NCI-H1694 treated with DMSO at 0.1 percent for 48 hours (cell line): ENCODE measurements around the gene BLTP3B.
"Not testable (repeated sequence)": the region's sequence is repeated elsewhere in the genome, so short reads cannot be mapped to it uniquely, and the experiment has no call there.

Source experiments
- DNase-seq: peaks from one replicate; lab custom pipeline; 2025; lab: John Stamatoyannopoulos, UW

The BLTP3B gene, protein sequence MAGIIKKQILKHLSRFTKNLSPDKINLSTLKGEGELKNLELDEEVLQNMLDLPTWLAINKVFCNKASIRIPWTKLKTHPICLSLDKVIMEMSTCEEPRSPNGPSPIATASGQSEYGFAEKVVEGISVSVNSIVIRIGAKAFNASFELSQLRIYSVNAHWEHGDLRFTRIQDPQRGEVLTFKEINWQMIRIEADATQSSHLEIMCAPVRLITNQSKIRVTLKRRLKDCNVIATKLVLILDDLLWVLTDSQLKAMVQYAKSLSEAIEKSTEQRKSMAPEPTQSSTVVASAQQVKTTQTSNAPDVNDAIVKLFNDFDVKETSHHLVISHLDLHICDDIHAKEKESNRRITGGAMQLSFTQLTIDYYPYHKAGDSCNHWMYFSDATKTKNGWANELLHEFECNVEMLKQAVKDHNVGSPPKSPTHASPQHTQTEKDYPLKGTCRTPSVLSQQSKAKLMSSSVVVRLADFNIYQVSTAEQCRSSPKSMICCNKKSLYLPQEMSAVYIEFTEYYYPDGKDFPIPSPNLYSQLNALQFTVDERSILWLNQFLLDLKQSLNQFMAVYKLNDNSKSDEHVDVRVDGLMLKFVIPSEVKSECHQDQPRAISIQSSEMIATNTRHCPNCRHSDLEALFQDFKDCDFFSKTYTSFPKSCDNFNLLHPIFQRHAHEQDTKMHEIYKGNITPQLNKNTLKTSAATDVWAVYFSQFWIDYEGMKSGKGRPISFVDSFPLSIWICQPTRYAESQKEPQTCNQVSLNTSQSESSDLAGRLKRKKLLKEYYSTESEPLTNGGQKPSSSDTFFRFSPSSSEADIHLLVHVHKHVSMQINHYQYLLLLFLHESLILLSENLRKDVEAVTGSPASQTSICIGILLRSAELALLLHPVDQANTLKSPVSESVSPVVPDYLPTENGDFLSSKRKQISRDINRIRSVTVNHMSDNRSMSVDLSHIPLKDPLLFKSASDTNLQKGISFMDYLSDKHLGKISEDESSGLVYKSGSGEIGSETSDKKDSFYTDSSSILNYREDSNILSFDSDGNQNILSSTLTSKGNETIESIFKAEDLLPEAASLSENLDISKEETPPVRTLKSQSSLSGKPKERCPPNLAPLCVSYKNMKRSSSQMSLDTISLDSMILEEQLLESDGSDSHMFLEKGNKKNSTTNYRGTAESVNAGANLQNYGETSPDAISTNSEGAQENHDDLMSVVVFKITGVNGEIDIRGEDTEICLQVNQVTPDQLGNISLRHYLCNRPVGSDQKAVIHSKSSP (N-terminal part only)

DNA sequence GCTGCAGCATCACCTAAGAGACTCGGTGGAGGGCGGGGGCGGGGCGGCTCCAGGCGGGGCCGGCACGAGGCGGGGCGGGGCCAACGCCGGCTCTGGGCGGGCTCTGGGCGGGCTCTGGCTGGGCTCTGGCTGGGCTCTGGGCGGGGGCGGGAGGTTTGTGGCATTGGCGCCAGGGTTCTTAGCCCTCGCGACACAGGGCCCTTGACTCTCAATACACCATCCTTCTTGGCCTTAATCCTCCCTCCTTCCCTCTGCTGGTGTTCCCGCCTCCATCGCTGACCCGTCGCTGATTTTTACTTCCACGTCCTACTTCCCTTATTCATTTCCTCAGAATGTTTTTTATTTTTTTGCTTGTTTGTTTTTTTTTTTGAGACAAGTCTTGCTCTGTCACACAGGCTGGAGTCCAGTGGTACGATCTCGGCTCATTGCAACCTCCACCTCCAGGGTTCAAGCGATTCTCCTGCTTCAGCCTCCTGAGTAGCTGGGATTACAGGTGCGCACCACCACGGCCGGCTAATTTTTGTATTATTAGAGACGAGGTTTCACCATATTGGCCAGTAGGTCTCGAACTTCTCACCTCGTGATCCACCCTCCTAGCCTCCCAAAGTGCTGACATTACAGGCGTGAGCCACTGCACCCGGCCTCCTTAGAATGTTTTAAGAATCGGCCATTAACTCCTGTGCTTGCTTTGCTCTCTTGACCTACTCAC is at the start of gene BLTP3B:
Gene BLTP3B (minus strand): TSS at position 24 of the 709 bp plus-strand sequence. CDS start 239 bp downstream, outside the sequence.
- peak; percentile 51 for DNase-seq

DNA sequence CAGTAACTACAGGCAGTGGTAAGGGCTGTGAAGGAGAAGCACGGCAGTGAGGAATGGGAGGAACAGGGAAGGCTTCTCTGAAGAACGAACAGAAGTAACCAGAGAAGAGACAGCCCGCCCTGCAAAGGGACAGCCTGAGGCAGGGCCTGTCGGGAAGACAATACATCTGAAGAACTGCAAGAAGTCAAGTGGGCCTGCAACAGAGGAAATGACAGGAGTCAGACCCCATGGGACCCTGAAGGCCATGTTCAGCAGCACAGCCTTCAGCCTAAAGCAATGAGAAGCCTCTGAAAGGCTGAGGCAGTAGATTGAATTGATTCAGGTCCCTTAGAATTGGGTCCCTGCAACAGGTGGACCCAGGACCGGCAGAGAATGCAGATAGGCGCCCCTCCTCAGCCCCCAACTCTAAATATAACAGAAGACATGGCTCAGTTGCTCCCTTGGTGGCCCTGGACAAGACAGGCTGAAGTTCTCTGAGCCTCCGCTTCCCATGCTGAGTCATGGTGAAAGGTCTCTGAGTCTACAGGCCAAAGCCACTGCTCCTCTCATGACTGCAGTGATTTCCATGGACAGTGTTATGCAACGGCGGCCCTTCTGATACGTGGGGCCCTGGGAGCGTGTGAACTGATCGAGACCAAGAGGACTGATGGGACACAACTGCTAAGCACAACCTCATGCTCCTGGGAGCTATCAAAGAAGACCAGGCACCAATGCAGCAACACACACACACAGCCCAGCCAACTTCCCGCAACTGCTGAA is 47.1 kb upstream of the BLTP3B start:
- DNase-seq = no peak

DNA sequence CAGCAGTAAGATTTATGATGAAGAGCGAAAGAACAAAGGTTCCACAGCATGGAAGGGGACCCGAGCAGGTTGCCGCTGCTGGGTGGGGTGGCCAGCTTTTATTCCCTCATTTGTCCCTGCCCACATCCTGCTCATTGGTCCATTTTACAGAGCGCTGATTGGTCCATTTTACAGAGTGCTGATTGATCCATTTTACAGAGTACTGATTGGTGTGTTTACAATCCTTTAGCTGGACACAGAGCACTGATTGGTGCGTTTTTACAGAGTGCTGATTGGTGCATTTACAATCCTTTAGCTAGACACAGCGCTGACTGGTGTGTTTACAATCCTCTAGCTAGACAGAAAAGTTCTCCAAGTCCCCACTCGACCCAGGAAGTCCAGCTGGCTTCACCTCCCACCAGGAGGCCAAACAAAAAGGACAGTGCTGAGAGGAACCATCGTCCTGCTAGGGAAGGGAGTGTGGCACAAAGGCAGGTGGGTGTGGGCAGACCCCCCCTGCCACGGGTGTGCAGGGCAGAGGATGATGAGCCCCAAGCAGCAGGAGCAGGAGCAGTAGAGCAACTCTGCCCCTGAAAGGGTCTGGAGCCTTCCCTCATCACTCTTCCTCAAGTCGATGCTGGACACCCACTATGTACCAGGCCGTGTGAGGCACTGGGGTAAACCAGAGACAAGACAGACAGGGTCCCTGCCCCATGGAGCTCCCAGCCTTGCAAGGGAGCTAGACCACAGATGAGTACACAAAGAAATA is 46.4 kb upstream of the BLTP3B start:
- DNase-seq = not testable (repeated sequence)

DNA sequence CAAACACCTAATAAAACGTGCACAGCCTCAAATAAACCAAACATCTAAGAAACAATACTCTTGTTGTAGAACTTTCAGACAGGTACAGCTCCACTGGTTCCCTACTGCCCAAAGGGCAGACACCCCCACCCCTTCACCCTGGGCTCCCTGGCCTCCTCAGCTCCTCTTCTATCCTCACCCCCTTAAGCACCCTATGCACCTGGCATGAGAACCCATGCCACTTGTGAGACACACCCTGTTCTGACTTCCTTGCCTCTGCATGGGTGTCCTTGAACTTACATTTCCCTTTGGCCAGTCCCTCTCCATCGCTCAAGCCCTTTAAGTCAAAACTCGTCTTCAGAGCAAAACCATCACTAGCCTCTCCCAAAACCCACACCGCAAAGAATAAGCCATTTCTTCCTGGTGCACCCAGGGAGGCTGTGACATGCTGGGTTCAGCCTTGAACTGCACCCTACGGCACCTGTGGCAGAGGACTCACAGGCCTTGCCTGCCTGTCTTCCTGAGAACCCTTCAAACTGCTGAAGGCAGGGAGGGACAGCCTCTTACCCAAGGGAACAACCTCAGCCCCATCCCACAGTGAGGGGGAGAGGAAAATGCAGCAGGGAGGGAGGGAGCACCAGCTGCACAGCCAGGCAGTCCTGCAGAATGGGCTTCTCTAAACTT is 45.3 kb upstream of the BLTP3B start:
- DNase-seq = no peak

DNA sequence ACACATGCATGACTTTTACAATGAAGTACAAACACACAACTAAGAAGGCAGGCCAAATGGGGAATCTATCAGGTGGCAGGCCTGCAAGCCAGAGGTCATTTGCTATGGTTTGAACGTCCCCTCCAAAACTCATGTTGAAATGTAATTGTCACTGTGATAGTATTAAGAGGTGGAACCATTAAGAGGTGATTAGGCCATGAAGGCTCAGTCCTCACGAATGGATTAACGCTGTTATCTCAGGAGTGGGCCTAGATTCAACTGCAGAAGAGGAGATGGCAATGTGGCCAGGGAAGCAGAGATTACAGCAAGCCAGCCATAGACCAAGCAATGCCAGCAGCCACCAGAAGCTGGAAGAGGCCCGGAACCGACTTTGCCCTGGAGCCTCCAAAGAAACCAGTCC is 44.4 kb upstream of the BLTP3B start:
- no peak for DNase-seq

DNA sequence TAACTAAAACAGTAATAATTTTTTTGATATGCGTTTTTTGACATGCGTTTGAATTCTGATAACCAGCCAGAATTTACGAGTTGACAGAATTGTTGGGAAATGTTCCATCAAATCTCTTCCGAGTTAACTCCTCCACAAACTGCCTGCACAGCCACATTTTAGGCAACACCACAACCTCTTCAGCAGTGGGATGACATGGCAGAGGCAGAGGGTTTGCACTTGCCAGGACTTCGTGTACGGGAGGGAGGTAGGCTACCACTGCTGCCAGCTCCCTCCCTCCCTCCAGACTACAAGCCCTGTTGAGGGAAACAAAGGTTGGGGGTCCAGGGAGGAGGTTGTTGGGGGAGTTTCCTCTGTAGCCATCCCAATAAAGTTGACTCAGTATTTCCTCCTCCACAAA is 43.4 kb upstream of the BLTP3B start:
- no peak for DNase-seq

DNA sequence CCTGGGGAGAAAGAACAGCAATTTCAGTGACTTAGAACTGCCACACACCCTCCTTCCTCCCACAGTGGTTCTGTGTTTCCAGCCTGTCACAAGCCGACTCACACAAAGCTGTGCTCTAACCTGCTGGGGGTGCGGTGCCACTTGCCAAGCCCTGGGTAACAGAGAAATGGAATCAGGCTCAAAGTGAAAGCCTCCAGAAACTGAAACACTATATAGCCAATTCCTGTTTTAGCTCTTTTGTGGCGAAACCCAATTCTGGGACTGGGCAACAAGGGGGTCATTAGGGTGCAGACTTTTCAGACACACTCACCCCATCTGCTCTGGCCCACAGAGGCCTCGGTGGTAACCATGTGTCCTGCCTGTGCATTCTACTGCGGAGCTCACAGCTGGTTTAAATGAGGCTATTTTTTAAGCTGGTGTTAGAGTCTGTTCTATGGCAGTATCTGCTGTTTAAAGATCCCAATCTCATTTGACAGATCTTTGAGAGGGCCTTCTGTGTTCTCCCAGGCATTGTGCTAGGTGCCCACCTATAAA is 42.8 kb upstream of the BLTP3B start:
- no peak for DNase-seq

DNA sequence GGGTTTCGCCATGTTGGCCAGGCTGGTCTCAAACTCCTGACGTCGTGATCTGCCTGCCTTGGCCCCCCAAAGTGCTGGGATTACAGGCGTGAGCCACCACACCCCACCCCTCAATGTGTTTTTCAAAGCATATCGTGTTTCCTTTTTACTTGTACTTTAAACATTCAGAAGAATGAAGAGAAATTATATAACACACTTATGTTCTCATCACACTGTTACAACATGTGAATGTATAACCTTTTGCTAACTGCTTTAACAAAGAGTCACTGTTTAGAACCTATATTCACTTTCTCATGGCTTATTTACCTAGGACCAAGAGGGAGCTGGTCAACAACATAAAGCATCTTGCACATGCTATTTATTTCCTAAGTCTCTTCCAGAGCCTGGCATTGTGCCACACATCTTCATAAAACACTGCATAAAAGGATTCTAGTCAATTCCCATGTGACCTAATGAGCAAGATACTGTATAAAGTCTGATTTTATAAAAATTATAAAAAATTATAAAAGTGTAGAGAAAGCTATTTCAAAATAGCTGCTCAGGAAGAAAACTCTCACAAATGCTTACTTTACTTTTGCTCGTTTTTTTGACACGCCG is 42.0 kb upstream of the BLTP3B start:
- DNase-seq = no peak

DNA sequence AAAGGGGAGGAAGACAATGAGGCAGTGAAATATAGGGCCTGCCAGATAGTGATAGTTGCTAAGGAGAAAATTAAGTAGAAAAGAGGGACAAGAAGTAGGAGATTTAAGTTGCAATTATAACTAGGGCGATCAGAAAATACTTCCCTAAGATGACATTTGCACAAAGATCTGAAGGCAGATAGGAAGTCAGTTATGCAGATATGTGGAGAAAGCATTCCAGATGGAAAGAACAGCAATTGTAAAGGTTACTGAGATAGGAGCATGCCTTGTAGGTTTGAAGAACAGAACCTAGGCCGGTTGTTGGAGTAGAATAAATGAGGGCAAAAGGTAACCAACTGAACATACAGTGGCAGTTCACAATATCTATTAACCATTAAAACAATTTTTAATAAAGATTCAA is 36.6 kb upstream of the BLTP3B start:
- DNase-seq = no peak

DNA sequence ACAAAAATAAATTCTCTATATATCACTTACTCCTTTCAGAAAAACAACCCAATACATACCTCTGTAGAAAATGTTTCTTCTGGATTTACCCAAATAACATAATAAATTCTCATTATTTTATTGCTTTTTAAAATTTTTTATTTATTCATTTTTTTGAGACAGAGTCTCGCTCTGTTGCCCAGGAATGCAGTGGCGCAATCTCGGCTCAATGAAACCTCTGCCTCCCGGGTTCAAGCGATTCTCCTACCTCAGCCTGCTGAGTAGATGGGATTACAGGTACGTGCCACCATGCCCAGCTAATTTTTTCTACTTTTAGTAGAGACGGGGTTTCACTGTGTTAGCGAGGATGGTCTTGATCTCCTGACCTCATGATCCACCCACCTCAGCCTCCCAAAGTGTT is 33.8 kb upstream of the BLTP3B start:
- not testable (repeated sequence) for DNase-seq

DNA sequence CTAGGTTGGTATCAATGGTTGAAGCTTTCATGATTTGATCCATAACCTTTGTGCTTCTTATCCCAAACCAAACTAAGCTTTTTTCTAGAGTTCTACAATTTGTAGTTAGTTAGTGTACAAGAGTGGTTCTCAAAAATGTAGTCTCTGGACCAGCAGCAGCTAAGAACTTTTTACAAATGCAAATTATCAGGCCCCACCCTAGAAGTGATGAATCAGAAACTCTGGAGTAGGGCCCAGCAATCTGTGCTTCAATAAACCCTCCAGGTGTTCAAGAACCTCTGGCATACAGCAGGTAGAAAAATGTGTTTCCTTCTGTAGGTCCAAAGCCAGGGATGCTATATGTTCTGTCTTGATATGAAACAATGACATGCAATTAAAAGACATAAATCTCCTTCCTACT is 31.8 kb upstream of the BLTP3B start:
- no peak for DNase-seq

DNA sequence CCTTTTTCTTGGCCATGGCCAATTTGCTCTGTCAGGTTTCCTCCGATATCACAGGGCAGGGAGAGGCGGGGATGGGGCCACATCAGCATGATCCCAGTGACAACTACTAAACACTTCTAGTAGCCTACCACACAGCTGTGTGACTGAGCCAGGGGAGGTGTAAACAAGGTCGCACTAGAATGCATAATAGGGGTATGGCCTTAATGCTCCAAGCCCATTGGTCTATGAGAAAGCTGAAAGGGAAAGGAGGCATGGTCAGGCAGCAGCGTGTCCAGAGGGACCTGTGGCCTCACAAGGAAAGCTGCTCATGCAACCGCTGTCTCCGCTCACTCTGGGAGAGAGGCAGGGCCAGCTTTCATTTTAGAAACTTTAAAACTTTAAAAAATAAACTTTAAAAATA is 30.4 kb upstream of the BLTP3B start:
- DNase-seq = no peak

DNA sequence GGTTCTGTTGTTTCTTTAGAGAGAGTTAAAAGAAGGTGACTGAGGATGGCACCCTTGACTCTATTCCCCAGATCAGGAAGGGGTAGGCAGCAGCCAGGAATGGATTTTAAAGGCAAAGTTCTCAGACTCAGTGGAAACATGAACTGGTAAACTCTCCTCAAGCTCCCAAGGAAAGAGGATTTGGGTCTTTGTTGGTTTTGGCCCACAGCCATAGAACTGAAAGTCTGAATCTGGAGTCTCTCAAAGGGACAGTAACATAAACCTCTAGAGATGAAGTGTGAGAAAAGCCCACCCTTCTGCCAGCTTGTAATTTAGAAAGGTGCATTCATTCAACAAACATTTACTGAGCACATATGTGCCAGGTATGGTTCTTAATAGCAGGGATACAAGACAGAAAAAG is 28.6 kb upstream of the BLTP3B start:
- DNase-seq = no peak

DNA sequence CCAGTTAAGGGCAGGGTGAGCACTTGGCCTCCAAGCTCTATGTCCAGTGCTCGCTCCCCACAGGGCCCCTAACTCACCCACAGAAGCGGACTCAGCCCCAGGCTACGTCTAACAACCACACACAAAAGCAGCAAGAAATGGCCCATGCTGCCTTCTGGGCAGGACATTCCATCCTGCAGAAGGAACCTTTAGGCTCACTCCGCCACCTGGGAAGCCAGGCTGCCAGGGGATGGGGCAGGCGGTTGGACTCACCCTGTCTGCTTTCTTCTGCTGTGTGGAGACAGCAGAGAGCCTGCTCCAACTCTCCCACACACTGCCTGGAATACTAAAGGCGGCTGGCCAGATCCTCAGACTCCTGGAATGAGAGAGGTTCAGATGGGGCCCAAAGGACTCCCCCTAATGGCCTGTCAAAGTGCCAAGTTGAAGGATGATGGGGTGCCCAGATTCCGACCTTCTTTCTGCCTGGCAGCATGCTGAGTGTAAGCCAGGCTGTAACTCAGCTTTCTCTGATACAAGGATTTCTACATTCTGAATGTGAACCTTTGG is 27.7 kb upstream of the BLTP3B start:
- no peak for DNase-seq

DNA sequence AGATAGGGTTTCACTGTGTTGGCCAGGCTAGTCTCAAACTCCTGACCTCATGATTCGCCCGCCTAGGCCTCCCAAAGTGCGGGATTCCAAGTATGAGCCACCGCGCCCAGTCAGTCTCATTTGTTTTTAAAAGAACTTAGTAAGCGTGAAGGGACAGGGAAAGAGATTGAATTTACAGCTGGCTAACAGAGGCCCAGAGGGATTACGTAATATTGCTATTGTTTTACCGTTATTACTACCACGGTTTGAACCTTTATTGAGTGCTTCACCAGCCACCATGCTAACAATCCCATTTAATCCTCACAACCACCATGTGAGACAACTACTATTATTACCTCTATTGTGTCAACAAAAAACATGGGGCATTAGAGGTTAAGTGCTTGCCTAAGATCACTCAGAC is 26.7 kb upstream of the BLTP3B start:
- no peak for DNase-seq

DNA sequence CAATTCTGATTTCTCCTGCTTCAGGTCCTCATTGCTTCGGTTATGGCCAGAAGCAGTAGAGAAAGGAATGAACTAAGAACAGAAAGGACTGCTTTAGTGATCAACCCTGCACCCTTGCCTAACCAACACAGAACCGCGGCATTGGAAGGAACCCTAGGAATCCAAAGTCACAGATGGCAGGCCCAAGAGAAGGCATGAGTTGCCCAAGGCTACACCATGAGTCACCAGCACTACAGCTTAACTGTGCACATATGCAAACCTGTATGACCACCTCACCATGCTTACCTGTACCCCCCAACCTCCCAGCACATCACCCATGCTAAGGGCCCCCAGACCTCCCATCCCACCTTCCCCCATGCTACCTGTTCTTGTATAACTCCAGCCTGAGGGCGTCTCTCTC is 25.9 kb upstream of the BLTP3B start:
- DNase-seq = no peak

DNA sequence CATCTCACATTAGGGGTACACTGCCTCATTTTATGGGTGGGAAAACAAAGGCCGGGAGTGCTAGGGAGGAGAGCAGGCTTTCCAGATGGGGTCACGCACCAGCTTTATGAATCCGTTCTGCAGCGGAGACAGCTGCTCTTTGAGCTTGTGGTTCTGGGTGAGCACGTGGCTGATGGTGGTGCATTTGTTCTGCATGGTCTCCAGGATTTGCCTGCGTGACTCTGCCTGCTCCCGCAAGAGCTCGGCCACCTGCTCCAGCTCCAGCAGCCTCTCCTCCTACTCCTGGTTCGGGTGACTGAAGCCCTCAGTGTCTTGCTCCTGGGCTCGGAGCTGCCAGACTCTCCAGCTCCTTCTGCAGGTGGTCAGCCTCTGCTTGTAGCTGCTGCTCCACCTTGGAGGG is 23.6 kb upstream of the BLTP3B start:
- peak; percentile 12 for DNase-seq

DNA sequence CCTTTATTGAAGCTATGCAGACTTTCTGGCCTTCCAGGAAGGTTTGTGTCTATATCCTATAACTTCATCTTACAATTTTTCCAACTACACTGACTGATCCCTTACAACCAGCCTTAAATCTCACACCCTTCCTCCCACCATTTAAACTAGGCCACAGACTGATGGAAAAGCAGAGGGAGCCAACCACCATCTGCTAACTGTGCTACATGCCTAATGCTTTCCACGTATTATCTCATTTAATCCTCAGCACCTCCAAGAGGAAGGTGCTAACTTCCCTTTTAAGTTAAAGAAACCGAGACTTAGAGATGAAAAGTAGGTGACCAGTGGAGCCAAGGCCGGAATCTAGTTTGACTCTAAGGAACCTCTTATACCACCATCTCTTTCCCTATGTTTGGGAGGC is 22.7 kb upstream of the BLTP3B start:
- DNase-seq = no peak
